NT2/D1 (cell line): ENCODE results near the gene KRTAP4-5.
"Not testable (repeated sequence)": the region's sequence is repeated elsewhere in the genome, so short reads cannot be mapped to it uniquely, and the experiment has no call there.

ENCODE experiments used
- DNase-seq: peaks from one replicate; pipeline ENCODE4 v3.0.0-alpha.2; 2011; ENCODE audit warnings: low read depth, low spot score
- H3K27me3 ChIP-seq: 2 replicates; pipeline ENCODE4 v1.6.0; 2011; ENCODE audit warnings: mild to moderate bottlenecking; ENCODE audit not compliant: insufficient read length, insufficient read depth
- H3K36me3 ChIP-seq: 2 replicates; pipeline ENCODE4 v1.6.1; 2011; ENCODE audit warnings: mild to moderate bottlenecking, low read length, mixed read lengths; ENCODE audit not compliant: insufficient read depth, insufficient read length
- H3K4me1 ChIP-seq: 2 replicates; pipeline ENCODE4 v1.5.1; 2011; ENCODE audit not compliant: insufficient read depth, insufficient read length
- H3K4me3 ChIP-seq: 2 replicates; pipeline ENCODE4 v1.5.1; 2011; ENCODE audit warnings: low read depth; ENCODE audit not compliant: insufficient read length
- H3K9ac ChIP-seq: 2 replicates; pipeline ENCODE4 v1.6.0; 2011; ENCODE audit warnings: low read depth; ENCODE audit not compliant: insufficient read length
- H3K9me3 ChIP-seq: 2 replicates; pipeline ENCODE4 v1.5.1; 2011; ENCODE audit warnings: mild to moderate bottlenecking, low read length; ENCODE audit not compliant: insufficient read depth
- SUZ12 ChIP-seq: IDR thresholded peaks from 2 replicates; pipeline ENCODE4 v1.6.1; 2011; ENCODE audit not compliant: insufficient read length, insufficient read depth; ENCODE audit errors: extremely low read depth
- YY1 ChIP-seq: IDR thresholded peaks from 2 replicates; pipeline ENCODE4 v1.6.1; 2011; ENCODE audit not compliant: insufficient read length, insufficient read depth
- ZNF274 ChIP-seq: IDR thresholded peaks from 2 replicates; pipeline ENCODE4 v1.6.1; 2011; ENCODE audit warnings: mild to moderate bottlenecking, low read depth, low read length

Gene KRTAP4-5

GRCh38 chr17:41149652-41149985, at the start of gene KRTAP4-5:
Gene KRTAP4-5, minus strand, starts transcription at chr17:41149825. Its CDS starts 58 bp downstream, at chr17:41149767.
- TF ChIP-seq ZNF274 = no peak
- Histone ChIP-seq H3K4me3 (no peak within 1 kb of the TSS), H3K36me3 (no peaks in the 10 kb centered on the region), H3K4me1 (no peaks in the 10 kb centered on the region), H3K9ac (no peak within 1 kb of the TSS), H3K27me3 (no peaks in the 10 kb centered on the region), H3K9me3 (no peaks in the 10 kb centered on the region)
- no peak for DNase-seq

DNA sequence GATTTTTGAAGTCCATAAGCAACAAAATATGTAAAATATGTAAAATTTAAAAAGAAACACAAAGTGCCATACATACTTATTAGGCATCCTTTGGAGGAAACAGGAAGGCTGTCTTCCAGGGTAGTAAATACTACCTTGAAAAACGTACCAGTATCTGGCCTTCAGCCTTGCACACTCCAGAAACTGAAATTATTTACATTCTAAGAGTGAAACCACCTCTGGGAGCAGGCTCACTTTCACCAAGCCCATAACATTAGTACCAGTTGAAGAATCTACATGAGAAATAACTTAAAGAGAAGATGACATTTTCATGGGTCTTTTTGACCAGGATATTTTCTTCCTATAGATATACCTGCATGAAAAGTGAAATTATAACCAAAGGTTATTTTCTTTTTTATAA, 46.4 kb upstream of the KRTAP4-5 start:
- H3K27me3 ChIP-seq = no peaks in the 10 kb centered on the region
- no peak overlapping the region for H3K9ac ChIP-seq
- no peaks in the 10 kb centered on the region for H3K36me3 ChIP-seq
- H3K4me3 ChIP-seq = no peak overlapping the region
- TF ChIP-seq ZNF274 = no peak
- TF ChIP-seq SUZ12 = no peak
- no peak for TF ChIP-seq YY1
- H3K4me1 ChIP-seq = no peaks in the 10 kb centered on the region
- H3K9me3 ChIP-seq = peaks cover 3% of the 10 kb centered on the region; the same call in 1 of the 2 replicates
- no peak for DNase-seq

GRCh38 chr17:41190328-41190727, 40.7 kb upstream of the KRTAP4-5 start:
- Histone ChIP-seq H3K36me3 (no peaks in the 10 kb centered on the region), H3K9me3 (0 out of 2 replicates have a peak, but pooled peaks cover 3% of the 10 kb centered on the region), H3K4me1 (no peaks in the 10 kb centered on the region), H3K4me3 (no peak overlapping the region), H3K27me3 (no peaks in the 10 kb centered on the region), H3K9ac (no peak overlapping the region)
- no peak for TF ChIP-seq ZNF274
- no peak for TF ChIP-seq YY1
- no peak for TF ChIP-seq SUZ12
- DNase-seq = no peak

- H3K4me3 ChIP-seq, H3K27me3 ChIP-seq, H3K36me3 ChIP-seq, DNase-seq, H3K9ac ChIP-seq, H3K9me3 ChIP-seq, H3K4me1 ChIP-seq: not testable (repeated sequence)
These were observed 40.3 kb upstream of the KRTAP4-5 start, which contains the start of gene KRTAP9-1 for GRCh38 chr17:41189837-41190318. Gene KRTAP9-1, plus strand, starts transcription at chr17:41189887. Its CDS starts 0 bp downstream, at chr17:41189887.

GRCh38 chr17:41186872-41187271, 37.2 kb upstream of the KRTAP4-5 start:
- TF ChIP-seq SUZ12 (no peak), ZNF274 (no peak), YY1 (no peak)

GRCh38 chr17:41185001-41185400, 35.4 kb upstream of the KRTAP4-5 start:
- H3K27me3 ChIP-seq = no peaks in the 10 kb centered on the region
- no peaks in the 10 kb centered on the region for H3K4me1 ChIP-seq
- H3K4me3 ChIP-seq = no peak overlapping the region
- no peaks in the 10 kb centered on the region for H3K36me3 ChIP-seq
- no peak for TF ChIP-seq ZNF274
- no peak for TF ChIP-seq SUZ12
- TF ChIP-seq YY1 = no peak
- H3K9me3 ChIP-seq = no peaks in the 10 kb centered on the region
- no peak for DNase-seq
- no peak overlapping the region for H3K9ac ChIP-seq

More at GRCh38 chr17:41186872-41187271, 37.2 kb upstream of the KRTAP4-5 start:
- Histone ChIP-seq H3K36me3 (no peaks in the 10 kb centered on the region), H3K4me1 (no peaks in the 10 kb centered on the region), H3K4me3 (no peak overlapping the region), H3K9me3 (no peaks in the 10 kb centered on the region), H3K27me3 (no peaks in the 10 kb centered on the region), H3K9ac (no peak overlapping the region)
- no peak for DNase-seq

- DNase-seq = no peak
- Histone ChIP-seq H3K9ac (no peak within 1 kb of the TSS), H3K36me3 (no peaks in the 10 kb centered on the region), H3K4me3 (no peak within 1 kb of the TSS), H3K27me3 (no peaks in the 10 kb centered on the region), H3K9me3 (no peaks in the 10 kb centered on the region), H3K4me1 (no peaks in the 10 kb centered on the region)
- no peak for TF ChIP-seq ZNF274
- TF ChIP-seq SUZ12 = no peak
- no peak for TF ChIP-seq YY1
These were observed 34.9 kb upstream of the KRTAP4-5 start, which contains the start of gene KRTAP4-1 for GRCh38 chr17:41184480-41184961. Gene KRTAP4-1, minus strand, starts transcription at chr17:41184911. Its CDS starts 57 bp downstream, at chr17:41184854.
